Caco-2 (cell line): ENCODE results near the gene CCDC77. TPM values are rescaled to one million over a fixed set of nuclear protein-coding genes. Genes with fewer than 3 reads are reported as not detected.
"Not testable (repeated sequence)": the region's sequence is repeated elsewhere in the genome, so short reads cannot be mapped to it uniquely, and the experiment has no call there.

ENCODE experiments used
- BruUV-seq: library from RNA; stranded (reverse); fragments of 400-500 nt; replicated peaks from 2 replicates; lab custom pipeline; 2021; lab: Mats Ljungman, UMichigan
- CTCF ChIA-PET: fragments of 300-600 bp; sonication (Branson Sonifier 250); formaldehyde crosslinking; loops from one replicate; lab custom pipeline; 2022; ENCODE audit warnings: antibody characterized with exemption; lab: Charles Lee
- POLR2A ChIA-PET: fragments of 300-600 bp; sonication (Branson Sonifier 250); formaldehyde crosslinking; loops from one replicate; lab custom pipeline; 2022; ENCODE audit warnings: antibody characterized with exemption; lab: Charles Lee
- DNase-seq, 2 experiments: peaks; one replicate each; pipeline versions ENCODE4 v3.0.0 to v3.0.0-alpha.2; 2020 to 2022
- H3K27me3 ChIP-seq: replicated peaks from 2 replicates; pipeline ENCODE4 v1.6.0; 2011; ENCODE audit warnings: low read length; ENCODE audit not compliant: control insufficient read depth, insufficient read depth
- H3K36me3 ChIP-seq: 2 replicates; pipeline ENCODE4 v1.5.1; 2011; ENCODE audit warnings: low read length; ENCODE audit not compliant: control insufficient read depth, insufficient read depth
- H3K4me1 ChIP-seq: fragments of 250-450 bp; sonication (Bioruptor Pico); 2 replicates; pipeline ENCODE4 v1.5.1; 2020; ENCODE audit warnings: mild to moderate bottlenecking
- H3K4me3 ChIP-seq: 2 replicates; pipeline ENCODE4 v1.5.1; 2011; ENCODE audit warnings: low read depth, mild to moderate bottlenecking, control low read depth, low read length
- H3K9me3 ChIP-seq: fragments of 250-450 bp; sonication (Bioruptor Pico); 2 replicates; pipeline ENCODE4 v1.5.1; 2020; ENCODE audit warnings: mild to moderate bottlenecking, moderate library complexity
- H3K27ac Mint-ChIP-seq: one replicate; pipeline ENCODE4 v1.8.0; 2022; ENCODE audit warnings: mixed read lengths; ENCODE audit not compliant: unreplicated experiment
- H3K27me3 Mint-ChIP-seq: one replicate; pipeline ENCODE4 v1.8.0; 2022; ENCODE audit warnings: mixed read lengths; ENCODE audit not compliant: insufficient read depth, unreplicated experiment
- H3K36me3 Mint-ChIP-seq: one replicate; pipeline ENCODE4 v1.8.0; 2022; ENCODE audit warnings: mild to moderate bottlenecking, mixed read lengths; ENCODE audit not compliant: insufficient read depth, unreplicated experiment
- H3K4me1 Mint-ChIP-seq: one replicate; pipeline ENCODE4 v1.8.0; 2022; ENCODE audit warnings: low read depth, mixed read lengths; ENCODE audit not compliant: unreplicated experiment
- H3K4me3 Mint-ChIP-seq: one replicate; pipeline ENCODE4 v1.8.0; 2022; ENCODE audit warnings: mild to moderate bottlenecking, moderate library complexity, mixed read lengths; ENCODE audit not compliant: unreplicated experiment
- H3K9me3 Mint-ChIP-seq: one replicate; pipeline ENCODE4 v1.8.0; 2022; ENCODE audit warnings: mixed read lengths; ENCODE audit not compliant: unreplicated experiment
- CTCF ChIP-seq, 2 experiments: fragments of 200-600 bp in 1 of 2; IDR thresholded peaks; 1 replicate in 1 of 2; 2 replicates in 1 of 2; pipeline versions ENCODE4 v1.5.1 to v1.8.0; 2011 to 2022; ENCODE audit warnings: antibody characterized with exemption in 1 of 2, control low read depth in 1 of 2, inconsistent platforms in 1 of 2, low read depth in 1 of 2, low read length in 1 of 2, mild to moderate bottlenecking in 1 of 2, moderate library complexity in 1 of 2; ENCODE audit not compliant: insufficient read depth in 1 of 2, severe bottlenecking in 1 of 2, unreplicated experiment in 1 of 2
- intact Hi-C: fragments of 100-400 bp; cut with micrococcal nuclease; formaldehyde crosslinking; loops from one replicate; pipeline ENCODE4 v1.10.0; 2022; ENCODE audit not compliant: unreplicated experiment
- total RNA-seq: library from RNA; stranded (reverse); gene quantifications from 2 replicates; pipeline ENCODE4 v1.2.3, GENCODE V29; 2022

Gene CCDC77
- total RNA-seq, 1 experiment from 2014 or later = 33.0 TPM

GRCh38 chr12:414859-415258, 13.4 kb downstream of the CCDC77 start:
- H3K9me3 Mint-ChIP-seq = no peaks in the 10 kb centered on the region
- Histone ChIP-seq H3K4me3 (no peak overlapping the region), H3K27me3 (no peaks in the 10 kb centered on the region), H3K4me1 (no peaks in the 10 kb centered on the region), H3K9me3 (no peaks in the 10 kb centered on the region), H3K36me3 (peaks cover 2% of the 10 kb centered on the region; the same call in 1 of the 2 replicates)
- DNase-seq = no peak
- BruUV-seq = no TSS peak
- no peak for TF ChIP-seq CTCF (IDR thresholded peaks at IDR 0.05; ENCODE audit: insufficient read depth in 1 of 2, low read depth in 1 of 2, low read length in 1 of 2, severe bottlenecking in 1 of 2, unreplicated experiment in 1 of 2)
- H3K36me3 Mint-ChIP-seq = peaks cover 73% of the 10 kb centered on the region
- no peak overlapping the region for H3K27ac Mint-ChIP-seq
- CTCF ChIA-PET = no interaction called here
- H3K27me3 Mint-ChIP-seq = no peaks in the 10 kb centered on the region
- intact Hi-C loops = no loop called here
- H3K4me3 Mint-ChIP-seq = no peak overlapping the region
- no peaks in the 10 kb centered on the region for H3K4me1 Mint-ChIP-seq
- POLR2A ChIA-PET = no interaction called here

GRCh38 chr12:418432-418831, 17.0 kb downstream of the CCDC77 start:
- intact Hi-C loops = no loop called here
- no peaks in the 10 kb centered on the region for H3K9me3 Mint-ChIP-seq
- H3K9me3 ChIP-seq = no peaks in the 10 kb centered on the region
- peaks cover 53% of the 10 kb centered on the region for H3K36me3 Mint-ChIP-seq
- no peak overlapping the region for H3K4me3 Mint-ChIP-seq
- no peak overlapping the region for H3K4me3 ChIP-seq
- H3K4me1 ChIP-seq = no peaks in the 10 kb centered on the region
- BruUV-seq = no TSS peak
- no peak for TF ChIP-seq CTCF (IDR thresholded peaks at IDR 0.05; ENCODE audit: insufficient read depth in 1 of 2, low read depth in 1 of 2, low read length in 1 of 2, severe bottlenecking in 1 of 2, unreplicated experiment in 1 of 2)
- no peaks in the 10 kb centered on the region for H3K27me3 Mint-ChIP-seq
- H3K27ac Mint-ChIP-seq = no peak overlapping the region
- H3K27me3 ChIP-seq = no peaks in the 10 kb centered on the region
- CTCF ChIA-PET = no interaction called here
- H3K36me3 ChIP-seq = peaks cover 2% of the 10 kb centered on the region; the same call in 1 of the 2 replicates
- DNase-seq = no peak
- POLR2A ChIA-PET = no interaction called here
- H3K4me1 Mint-ChIP-seq = no peaks in the 10 kb centered on the region

- Histone ChIP-seq H3K27me3 (no peaks in the 10 kb centered on the region; the same call in 1 of the 2 replicates), H3K4me1 (no peaks in the 10 kb centered on the region), H3K9me3 (no peaks in the 10 kb centered on the region), H3K36me3 (peaks cover 6% of the 10 kb centered on the region), H3K4me3 (no peak overlapping the region)
- Mint-ChIP-seq H3K9me3 (no peaks in the 10 kb centered on the region), H3K27ac (no peak overlapping the region), H3K4me1 (no peaks in the 10 kb centered on the region), H3K4me3 (no peak overlapping the region), H3K36me3 (peaks cover 51% of the 10 kb centered on the region), H3K27me3 (no peaks in the 10 kb centered on the region)
- no peak for TF ChIP-seq CTCF (IDR thresholded peaks at IDR 0.05; ENCODE audit: insufficient read depth in 1 of 2, low read depth in 1 of 2, low read length in 1 of 2, severe bottlenecking in 1 of 2, unreplicated experiment in 1 of 2)
- CTCF ChIA-PET = no interaction called here
- BruUV-seq = no TSS peak
- POLR2A ChIA-PET = no interaction called here
- DNase-seq = no peak
- intact Hi-C loops = no loop called here
Measured at GRCh38 chr12:422526-422925, 21.1 kb downstream of the CCDC77 start.

- DNase-seq, H3K27me3 ChIP-seq, H3K36me3 ChIP-seq, H3K4me3 Mint-ChIP-seq, H3K4me3 ChIP-seq, CTCF ChIA-PET, H3K4me1 Mint-ChIP-seq, intact Hi-C loops, H3K4me1 ChIP-seq, H3K9me3 ChIP-seq, H3K9me3 Mint-ChIP-seq, H3K27ac Mint-ChIP-seq, POLR2A ChIA-PET, BruUV-seq, H3K27me3 Mint-ChIP-seq: not testable (repeated sequence)
- H3K36me3 Mint-ChIP-seq = peaks cover 69% of the 10 kb centered on the region
Measured at GRCh38 chr12:435737-436136, 34.3 kb downstream of the CCDC77 start.
